Activated T-cell treated with anti-CD3 and anti-CD28 coated beads for 48 hours (primary cell): ENCODE results near the gene SLX9.

Experiments used
- DNase-seq: peaks from one replicate; pipeline ENCODE4 v3.0.0-alpha.2; 2020; ENCODE audit warnings: low read depth

The SLX9 gene

GRCh38 chr21:44977616-44978340 lies 37.9 kb downstream of the SLX9 start:
- no peak for DNase-seq

- DNase-seq, result no peak
Measured at GRCh38 chr21:44979687-44980561, 40.1 kb downstream of the SLX9 start.

DNA sequence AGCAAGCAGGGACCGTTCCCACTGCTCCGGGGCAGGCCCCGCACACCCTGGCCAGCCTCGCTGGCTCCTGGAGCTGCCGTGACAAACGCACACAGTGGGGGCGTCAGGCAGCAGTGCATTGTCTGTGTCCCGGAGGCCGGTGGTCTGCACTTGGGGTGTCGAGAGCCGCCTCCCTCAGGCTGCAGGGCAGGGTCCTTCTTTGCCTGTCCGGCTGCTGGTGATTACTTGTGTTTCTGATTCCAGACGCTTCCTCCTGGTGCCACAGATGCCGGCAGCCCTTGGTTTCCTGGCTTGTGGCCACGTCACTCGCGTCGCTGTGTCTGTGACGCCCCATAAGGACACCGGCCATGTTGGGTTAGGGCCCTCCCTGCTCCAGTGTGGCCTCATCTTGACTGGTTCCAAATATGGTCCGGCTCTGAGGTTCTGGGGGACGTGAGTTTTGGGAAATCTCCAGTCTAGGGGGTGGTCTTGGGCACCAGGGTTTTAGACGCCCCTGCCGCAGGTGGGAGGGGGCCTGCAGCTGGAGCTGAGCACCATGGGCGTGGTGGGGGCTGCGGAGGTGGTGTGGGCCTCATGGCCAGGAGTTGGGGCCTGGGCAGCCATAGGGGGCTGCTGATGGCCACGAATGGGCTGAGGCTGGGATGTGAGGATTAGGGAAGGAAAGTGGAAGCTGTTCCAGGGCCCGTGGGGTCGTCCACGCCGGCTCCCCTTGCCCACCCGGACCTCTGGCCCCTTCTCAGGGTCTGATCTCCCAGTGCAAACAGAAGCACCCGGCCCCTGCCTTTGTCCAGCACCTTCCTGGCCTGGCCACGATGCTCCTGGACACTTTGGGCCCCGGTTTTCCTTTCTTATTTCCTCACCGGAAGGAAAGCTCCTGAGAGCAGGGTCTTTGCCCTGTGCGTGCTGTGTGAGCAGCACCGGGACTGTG lies 41.0 kb downstream of the SLX9 start:
- no peak for DNase-seq

DNA sequence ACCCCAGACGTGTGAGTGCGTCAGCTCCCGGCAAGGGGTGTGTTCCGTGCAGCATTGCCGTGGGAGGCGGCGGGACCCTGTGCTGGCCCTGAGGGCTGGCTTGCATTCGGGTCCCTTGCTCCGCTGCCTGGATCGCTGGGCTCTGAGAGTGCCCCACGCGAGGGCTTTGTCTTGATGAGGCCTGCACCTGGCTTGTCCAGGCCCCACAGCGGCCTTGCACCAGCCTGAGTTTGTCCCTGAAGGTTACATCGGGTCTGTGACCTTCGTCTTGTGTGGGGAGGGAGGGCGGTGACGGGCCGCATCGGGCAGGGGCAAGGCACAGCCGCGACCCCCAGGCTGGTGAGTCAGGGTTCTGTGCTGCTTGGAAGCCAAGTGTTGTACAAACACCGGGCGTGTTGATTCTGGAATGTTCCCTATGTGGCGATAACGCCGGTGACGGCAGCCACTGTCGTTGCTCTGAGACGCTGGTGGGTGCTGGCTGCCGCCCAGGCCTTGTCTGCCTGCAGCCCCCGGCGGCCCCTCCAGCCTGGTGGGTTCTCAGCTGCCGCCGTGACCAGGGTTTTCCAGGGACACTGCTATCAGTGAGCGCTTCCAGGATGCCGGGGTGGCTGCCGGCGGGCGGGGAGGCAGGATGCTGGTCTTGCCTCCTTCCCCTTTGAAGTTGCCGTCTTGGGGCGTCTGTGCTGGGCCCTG lies 42.9 kb downstream of the SLX9 start:
- no peak for DNase-seq

DNA sequence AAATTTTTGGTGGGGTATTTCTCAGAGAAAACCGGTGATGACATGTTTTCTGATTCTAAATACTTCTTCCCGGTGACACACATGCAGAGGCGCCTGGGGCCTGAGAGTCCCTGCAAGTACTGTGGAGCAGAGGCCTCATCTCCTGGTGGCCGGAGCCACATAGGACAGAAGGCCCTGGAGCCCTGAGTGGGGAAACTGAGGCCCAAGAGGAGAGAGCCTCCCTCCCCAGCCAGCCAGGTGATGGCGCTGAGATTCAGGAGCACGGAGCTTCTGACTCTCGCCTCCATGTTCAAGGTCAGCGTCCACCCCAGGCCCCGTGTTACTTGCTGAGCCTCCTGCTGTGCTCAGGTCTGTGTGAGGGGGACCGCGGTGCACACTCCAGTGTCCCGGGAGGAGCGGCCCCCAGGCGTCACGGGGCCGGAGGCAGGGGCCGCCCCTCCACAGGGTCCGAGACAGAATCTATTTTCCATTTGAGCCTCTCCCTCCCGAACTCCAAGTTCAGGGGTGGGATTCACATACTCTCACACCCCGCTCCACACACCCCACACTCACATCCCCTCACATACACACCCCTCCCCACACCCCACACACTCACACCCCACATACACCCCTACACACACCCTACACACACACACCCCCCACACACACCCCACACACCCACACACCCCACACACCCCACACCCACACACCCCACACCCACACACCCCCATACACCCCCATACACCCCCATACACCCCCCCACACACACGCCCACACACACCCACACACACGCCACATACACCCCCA lies 43.8 kb downstream of the SLX9 start:
- DNase-seq, result no peak

DNA sequence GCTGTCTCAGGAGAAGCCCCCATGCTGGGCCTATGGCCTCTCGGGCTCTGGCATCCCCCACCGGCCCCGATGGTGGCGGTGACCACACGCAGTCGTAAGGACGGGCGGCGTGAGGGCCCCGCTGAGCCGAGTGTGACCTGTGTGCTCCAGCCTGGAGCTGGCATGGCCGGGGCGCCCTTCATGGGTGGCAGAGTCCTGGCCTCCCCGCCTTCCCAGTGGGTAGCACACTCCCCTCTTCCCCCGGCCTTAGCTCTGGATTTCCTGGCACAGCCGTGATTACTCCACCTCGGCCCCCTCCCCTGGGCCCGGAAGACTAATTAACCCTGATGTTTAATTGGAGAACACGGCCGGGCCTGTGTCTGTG lies 44.6 kb downstream of the SLX9 start:
- DNase-seq, result no peak

- no peak for DNase-seq
Measured at GRCh38 chr21:44984792-44985440, 45.1 kb downstream of the SLX9 start.

DNA sequence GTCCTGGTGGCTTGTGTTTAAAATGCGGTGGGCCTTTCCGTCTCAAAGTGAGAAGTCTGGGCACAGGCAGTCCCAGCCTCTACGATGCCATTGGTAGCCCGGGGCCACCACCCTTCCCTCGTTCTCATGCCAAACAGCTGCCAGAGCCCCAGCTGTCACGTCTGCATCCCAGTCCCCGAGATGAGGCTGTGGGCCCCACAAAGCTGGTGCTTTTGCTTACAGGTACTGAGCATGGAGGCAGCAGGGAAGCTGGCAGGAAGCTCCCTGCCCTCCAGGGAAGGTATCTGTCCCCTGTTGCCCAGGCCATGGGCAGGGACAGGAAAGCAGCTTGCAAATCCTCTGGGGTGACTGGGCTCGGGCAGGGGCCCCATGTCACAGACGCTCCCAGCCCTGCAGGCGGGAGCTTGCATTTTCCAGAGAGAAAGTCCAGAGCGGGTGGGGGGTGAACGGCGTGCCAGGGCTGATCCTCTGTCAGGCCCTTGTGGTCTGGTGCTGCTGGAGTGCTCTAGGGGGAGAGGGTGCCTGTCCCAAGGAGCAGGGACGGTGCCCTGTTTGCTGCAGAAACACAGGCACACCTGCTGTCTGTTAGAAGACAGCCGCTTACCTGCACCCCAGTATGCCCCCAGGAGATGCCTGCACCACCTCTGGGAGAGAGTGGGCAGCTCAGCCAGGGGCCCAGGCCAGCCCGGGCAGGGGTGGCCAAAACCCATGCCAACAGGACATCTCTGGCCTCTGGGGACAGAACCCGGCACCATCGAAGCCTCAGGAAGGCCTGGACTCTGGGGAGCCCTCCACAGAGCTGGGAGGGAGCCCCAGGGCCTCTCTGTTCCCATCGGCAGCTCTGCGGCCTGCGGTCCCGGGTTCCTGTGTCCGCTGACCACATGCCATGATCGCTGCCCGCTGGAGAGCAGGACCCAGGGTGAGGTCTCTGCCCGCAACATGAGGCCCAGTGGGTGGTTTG lies 45.9 kb downstream of the SLX9 start:
- no peak for DNase-seq

DNA sequence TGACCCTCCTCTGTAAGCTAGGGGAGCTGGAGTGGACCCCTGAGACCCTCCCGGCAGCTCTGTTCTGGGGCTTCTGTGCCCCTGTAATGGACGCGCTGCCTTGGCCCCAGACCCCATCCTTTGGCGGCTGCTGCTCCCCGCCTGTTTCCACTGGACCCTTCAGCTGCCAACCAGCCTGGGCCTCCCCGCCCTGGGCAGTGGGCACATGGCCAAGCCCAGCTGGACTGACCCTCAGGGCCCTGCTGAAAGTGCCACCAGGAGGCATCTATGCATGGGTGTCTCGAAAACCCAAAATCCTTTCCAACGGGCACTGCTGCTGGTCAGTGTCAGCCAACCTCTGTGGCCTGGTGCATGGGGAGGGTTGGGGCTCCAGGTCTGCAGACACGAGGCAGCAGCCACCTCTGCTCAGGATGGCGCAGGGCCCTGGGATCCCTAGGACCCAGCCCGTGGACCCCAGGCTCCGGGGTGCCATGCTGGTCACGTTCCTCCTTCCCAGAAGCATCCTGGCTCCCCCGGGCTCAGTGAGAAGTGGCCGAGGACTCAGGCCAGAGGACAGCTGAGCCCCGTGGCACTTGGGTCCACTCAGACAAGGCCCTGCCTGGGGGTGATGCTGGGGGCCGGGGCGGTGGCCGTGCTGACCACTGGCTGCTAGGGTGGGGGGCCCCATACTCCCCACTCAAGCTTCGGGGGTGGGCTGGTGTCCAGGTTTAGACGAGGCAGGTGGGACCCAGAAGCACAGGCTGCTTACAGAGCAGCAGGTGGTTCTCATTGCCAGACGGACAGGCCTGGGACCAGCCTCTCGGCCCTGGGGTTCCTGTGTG lies 46.9 kb downstream of the SLX9 start:
- no peak for DNase-seq

GRCh38 chr21:44987301-44987885 lies 47.6 kb downstream of the SLX9 start:
- DNase-seq, result no peak

GRCh38 chr21:44987886-44988606 lies 48.2 kb downstream of the SLX9 start:
- DNase-seq, result no peak

DNA sequence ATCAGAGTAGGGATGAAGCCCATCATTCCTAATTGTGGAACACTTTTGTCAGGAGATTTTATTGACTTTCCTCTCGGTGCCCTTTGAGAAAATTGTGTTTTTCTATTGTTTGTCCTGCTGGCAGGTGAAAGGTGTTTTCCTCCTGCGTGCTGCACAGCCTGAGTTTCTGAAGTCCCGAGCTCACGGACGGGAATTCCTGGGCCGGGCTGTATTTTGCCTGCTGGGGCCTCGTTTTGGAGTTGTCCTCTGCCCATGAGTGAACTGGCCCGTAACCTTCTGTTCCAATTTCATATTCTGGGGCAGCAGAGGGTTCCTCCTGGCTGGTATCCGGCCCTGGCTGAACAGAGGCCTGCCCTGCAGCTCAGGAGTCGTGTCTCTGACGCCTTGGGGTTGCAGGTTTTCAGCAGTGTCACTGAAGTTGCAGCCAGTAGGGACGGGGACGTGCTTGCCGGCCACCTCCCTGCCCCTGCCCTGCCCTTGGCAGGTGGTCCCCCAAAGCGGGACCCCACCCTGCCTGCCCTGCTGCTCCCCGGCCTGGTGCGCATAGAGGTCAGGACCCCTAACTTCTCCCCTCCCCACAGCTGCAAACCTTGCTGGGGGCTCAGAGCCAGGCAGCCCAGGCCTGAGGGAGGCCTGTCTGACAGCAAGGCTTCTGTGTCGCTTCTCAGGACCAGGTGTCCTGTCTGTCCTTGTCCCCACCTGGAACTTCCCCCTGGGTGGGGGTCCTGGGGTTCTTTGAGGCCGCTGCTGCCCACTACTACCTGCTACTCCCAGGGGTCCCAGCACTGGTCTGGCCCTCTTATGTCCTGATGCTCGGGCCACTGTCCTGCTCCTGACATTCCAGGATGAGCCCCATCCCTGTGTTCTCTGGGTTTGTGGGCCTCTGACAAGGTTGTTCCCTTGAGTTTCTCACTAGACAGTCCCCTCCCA lies 49.0 kb downstream of the SLX9 start:
- DNase-seq, result no peak

GRCh38 chr21:44989537-44989886 lies 49.7 kb downstream of the SLX9 start:
- DNase-seq, result no peak

GRCh38 chr21:44989943-44990780 lies 50.3 kb downstream of the SLX9 start:
- no peak for DNase-seq

- DNase-seq, result no peak
Measured at GRCh38 chr21:44990921-44991320, 51.1 kb downstream of the SLX9 start.
